Kidney (tissue), 14 donors: ENCODE data around the gene WDR41. TPM values are rescaled to one million over a fixed set of nuclear protein-coding genes. Genes with fewer than 3 reads are reported as not detected.

ENCODE experiments used
- DNase-seq, 5 donors: peaks; one replicate each; pipeline ENCODE4 v3.0.0-alpha.2; 2013 to 2020
- FAIRE-seq: peaks from 2 replicates; lab custom pipeline; 2012; peaks lifted over from hg19 to GRCh38; lab: Jason Lieb, UNC
- H3K27ac ChIP-seq, 2 donors: one replicate each; pipeline ENCODE4 v1.7.0; 2013; ENCODE audit warnings: low read depth in 2 of 2, low read length in 2 of 2, inconsistent platforms in 1 of 2
- H3K27me3 ChIP-seq: one replicate; pipeline ENCODE4 v1.7.1; 2013; ENCODE audit warnings: low read length, inconsistent platforms; ENCODE audit not compliant: control insufficient read depth, insufficient read depth
- H3K36me3 ChIP-seq, 3 donors: one replicate each; pipeline versions ENCODE4 v1.7.0 to v1.7.1; 2013; ENCODE audit warnings: low read length in 3 of 3, control low read depth in 1 of 3, inconsistent platforms in 1 of 3; ENCODE audit not compliant: insufficient read depth in 3 of 3, control insufficient read depth in 2 of 3
- H3K4me1 ChIP-seq, 3 donors: one replicate each; pipeline versions ENCODE4 v1.7.0 to v1.7.1; 2013; ENCODE audit warnings: low read length in 3 of 3, inconsistent platforms in 1 of 3, low read depth in 1 of 3; ENCODE audit not compliant: control insufficient read depth in 2 of 3, insufficient read depth in 2 of 3
- H3K4me3 ChIP-seq, 3 donors: one replicate each; pipeline versions ENCODE4 v1.7.0 to v1.8.1; 2013; ENCODE audit warnings: low read length in 3 of 3, control low read depth in 1 of 3, inconsistent platforms in 1 of 3
- H3K9ac ChIP-seq, 3 donors: one replicate each; pipeline versions ENCODE4 v1.7.0 to v1.7.1; 2013; ENCODE audit warnings: low read length in 3 of 3, control low read depth in 1 of 3, inconsistent platforms in 1 of 3
- H3K9me3 ChIP-seq, 3 donors: one replicate each; pipeline versions ENCODE4 v1.7.0 to v1.7.1; 2013; ENCODE audit warnings: low read length in 3 of 3, control low read depth in 1 of 3, inconsistent platforms in 1 of 3; ENCODE audit not compliant: control insufficient read depth in 2 of 3, insufficient read depth in 1 of 3
- CTCF ChIP-seq: IDR thresholded peaks from 3 replicates; pipeline ENCODE4 v1.5.1; 2012; ENCODE audit warnings: mild to moderate bottlenecking, moderate library complexity, borderline replicate concordance; ENCODE audit not compliant: insufficient read depth; ENCODE audit errors: extremely low read depth
- intact Hi-C: fragments of 100-400 bp; cut with DNase I; formaldehyde crosslinking; loops from one replicate; pipeline ENCODE4 v1.11.1; 2022
- polyA plus RNA-seq: library from polyadenylated mRNA; stranded (reverse); fragments of 350-450 nt; fragmentation: Illumina TruSeq; extraction: RNeasy Lipid Tissue Mini Kit (QIAGEN cat#74804); gene quantifications from one replicate; pipeline ENCODE4 v1.2.3, GENCODE V29; 2014; ENCODE audit warnings: low read depth, low replicate concordance; ENCODE audit not compliant: insufficient read depth
- total RNA-seq: library from RNA; stranded (reverse); fragmentation: NEBNext Ultra II Directional; extraction: Animal tissue kit (Norgen Biotek cat#: 25700); gene quantifications from one replicate; pipeline ENCODE4 v1.2.1, GENCODE V29; 2021
- donor health status: control.
- donor health status: control.
- donor health status: control.
- donor health status: control.
- donor health status: control.
- donor health status: DM: yes; HTN: yes; CAD: no.
- donor health status: Normal renal cell carcinoma (clear cell type).

Gene WDR41
- total and polyA plus RNA-seq, 2 donors from 2014 or later = 16.0 to 45.2 TPM

- no peaks in the 10 kb centered on the region for H3K4me1 ChIP-seq
- H3K27me3 ChIP-seq = no peaks in the 10 kb centered on the region
- no peak overlapping the region for H3K4me3 ChIP-seq
- intact Hi-C loops = no loop called here
- H3K36me3 ChIP-seq = peaks cover 2 to 9% (median 5%) of the 10 kb centered on the region in 3 donors
- FAIRE-seq = no peak
- H3K9me3 ChIP-seq = no peaks in the 10 kb centered on the region
- no peak for DNase-seq
- no peak for TF ChIP-seq CTCF
- no peak overlapping the region for H3K9ac ChIP-seq
- H3K27ac ChIP-seq = no peak overlapping the region
Measured at GRCh38 chr5:77424921-77425320, 67.2 kb downstream of the WDR41 start.

GRCh38 chr5:77423022-77423750 lies 68.9 kb downstream of the WDR41 start:
- TF ChIP-seq CTCF = no peak

GRCh38 chr5:77420940-77421339 lies 71.2 kb downstream of the WDR41 start:
- TF ChIP-seq CTCF = no peak
- no peak overlapping the region for H3K9ac ChIP-seq
- H3K27ac ChIP-seq = no peak overlapping the region
- intact Hi-C loops = no loop called here
- peaks cover 0 to 5% (median 4%) of the 10 kb centered on the region in 3 donors for H3K36me3 ChIP-seq
- no peak overlapping the region for H3K4me3 ChIP-seq
- peaks cover 0 to 3% (median 0%) of the 10 kb centered on the region in 3 donors for H3K4me1 ChIP-seq
- no peak for FAIRE-seq
- no peak for DNase-seq
- H3K27me3 ChIP-seq = no peaks in the 10 kb centered on the region
- no peaks in the 10 kb centered on the region for H3K9me3 ChIP-seq

More at GRCh38 chr5:77423022-77423750, 68.9 kb downstream of the WDR41 start:
- no peak for DNase-seq
- H3K9ac ChIP-seq = no peak overlapping the region
- FAIRE-seq = no peak
- no peaks in the 10 kb centered on the region for H3K27me3 ChIP-seq
- H3K4me3 ChIP-seq = no peak overlapping the region
- peaks cover 0 to under 1% (median 0%) of the 10 kb centered on the region in 3 donors for H3K4me1 ChIP-seq
- H3K36me3 ChIP-seq = peaks cover 0 to 7% (median 5%) of the 10 kb centered on the region in 3 donors
- H3K27ac ChIP-seq = no peak overlapping the region
- intact Hi-C loops = no loop called here
- no peaks in the 10 kb centered on the region for H3K9me3 ChIP-seq
